Activated CD4-positive, alpha-beta T cell treated with anti-CD3 and anti-CD28 coated beads for 4 hours (primary cell): ENCODE data around the gene PRUNE2.
"Not testable (repeated sequence)": the region's sequence is repeated elsewhere in the genome, so short reads cannot be mapped to it uniquely, and the experiment has no call there.

Source experiments
- DNase-seq, 2 donors: peaks; one replicate each; pipeline ENCODE4 v3.0.0-alpha.2; 2020

PRUNE2 gene

GRCh38 chr9:76616780-76617179 is 289.1 kb downstream of the PRUNE2 start:
- no peak for DNase-seq

GRCh38 chr9:76615177-76615603 is 290.7 kb downstream of the PRUNE2 start:
- DNase-seq = no peak

- no peak for DNase-seq
These were observed 291.9 kb downstream of the PRUNE2 start for GRCh38 chr9:76613974-76614373.

- no peak for DNase-seq
These were observed 292.6 kb downstream of the PRUNE2 start for GRCh38 chr9:76613150-76613781.

GRCh38 chr9:76610011-76610352 is 295.9 kb downstream of the PRUNE2 start:
- no peak for DNase-seq

- no peak for DNase-seq
These were observed 296.5 kb downstream of the PRUNE2 start for GRCh38 chr9:76609285-76610010.

- DNase-seq = no peak
These were observed 297.2 kb downstream of the PRUNE2 start for GRCh38 chr9:76608575-76609273.

GRCh38 chr9:76607730-76608436 is 298.0 kb downstream of the PRUNE2 start:
- no peak for DNase-seq

- DNase-seq = no peak
These were observed 300.5 kb downstream of the PRUNE2 start for GRCh38 chr9:76605321-76605900.

GRCh38 chr9:76603931-76604570 is 301.9 kb downstream of the PRUNE2 start:
- DNase-seq = no peak

GRCh38 chr9:76603448-76603895 is 302.4 kb downstream of the PRUNE2 start:
- DNase-seq = no peak

- no peak for DNase-seq
These were observed 303.7 kb downstream of the PRUNE2 start for GRCh38 chr9:76602199-76602598.

- no peak for DNase-seq
These were observed 305.8 kb downstream of the PRUNE2 start for GRCh38 chr9:76600007-76600615.

GRCh38 chr9:76598981-76599380 is 306.9 kb downstream of the PRUNE2 start:
- DNase-seq = no peak

GRCh38 chr9:76595645-76596044 is 310.3 kb downstream of the PRUNE2 start:
- DNase-seq = no peak

- no peak for DNase-seq
These were observed 311.0 kb downstream of the PRUNE2 start for GRCh38 chr9:76594764-76595424.

GRCh38 chr9:76593961-76594735 is 311.8 kb downstream of the PRUNE2 start:
- DNase-seq = not testable (repeated sequence)

- no peak for DNase-seq
These were observed 313.0 kb downstream of the PRUNE2 start for GRCh38 chr9:76592974-76593347.

- DNase-seq = no peak
These were observed 313.6 kb downstream of the PRUNE2 start for GRCh38 chr9:76592091-76592973.
